Measurements from ENCODE around the gene BIRC7. TPM values are rescaled to one million over a fixed set of nuclear protein-coding genes. Genes with fewer than 3 reads are reported as not detected.

The BIRC7 gene
- total and polyA plus RNA-seq, 2 donors (not counting 3 experiments of a cell fraction or from before 2014, with no cell fraction given): not detected

DNA sequence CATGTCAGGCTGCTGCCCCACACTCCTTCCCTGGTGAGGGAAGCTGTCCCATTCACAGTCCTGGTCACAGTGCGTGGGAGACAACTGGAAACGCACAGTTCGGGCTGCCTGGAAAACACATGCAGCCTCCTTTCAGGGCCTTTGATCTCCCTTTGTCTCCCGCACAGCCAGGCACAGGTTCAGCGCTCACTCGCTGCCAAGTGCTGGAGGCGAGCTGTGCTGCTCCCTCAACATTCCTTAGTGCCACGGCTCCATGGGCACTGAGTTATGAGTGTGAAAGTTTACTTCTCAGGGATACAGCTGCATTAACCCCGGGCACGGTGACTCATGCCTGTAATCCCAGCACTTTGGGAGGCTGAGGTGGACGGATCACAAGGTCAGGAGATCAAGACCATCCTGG is 28.8 kb upstream of the BIRC7 start:
- POLR2A ChIA-PET: no interaction called here
- DNase-seq (ENCODE audit: low read depth, low spot score) (no peak), FAIRE-seq (no peak)
- Histone ChIP-seq H3K27ac (ENCODE audit: insufficient read depth, low read depth, low read length) (no peak overlapping the region), H3K4me1 (ENCODE audit: control insufficient read depth, extremely low read depth, insufficient read depth, low read length) (no peaks in the 10 kb centered on the region), H4K20me1 (replicated peaks; ENCODE audit: control insufficient read depth, extremely low read depth, insufficient read depth, low read length) (no peaks in the 10 kb centered on the region), H2AFZ (ENCODE audit: low read depth, low read length) (no peak overlapping the region), H3K4me2 (ENCODE audit: insufficient read depth, low read length) (no peak overlapping the region), H3K9me1 (replicated peaks; ENCODE audit: control insufficient read depth, extremely low read depth, insufficient read depth, low read length) (no peaks in the 10 kb centered on the region), H3K79me2 (ENCODE audit: control insufficient read depth, insufficient read depth, low read length) (peaks cover 85% of the 10 kb centered on the region), H3K27me3 (ENCODE audit: control insufficient read depth in 2 of 2, insufficient read depth in 2 of 2, low read length in 2 of 2) (no peaks in the 10 kb centered on the region), H3K4me3 (replicated peaks in 1 of 3; ENCODE audit: insufficient read depth in 1 of 3, low read depth in 1 of 3, low read length in 3 of 3) (no peak overlapping the region), H3K9ac (replicated peaks; ENCODE audit: extremely low read depth, insufficient read depth, low read length) (no peak overlapping the region), H3K9me3 (replicated peaks; ENCODE audit: control insufficient read depth, insufficient read depth, low read length) (no peaks in the 10 kb centered on the region), H3K36me3 (ENCODE audit: control insufficient read depth in 2 of 2, extremely low read depth in 1 of 2, insufficient read depth in 2 of 2, low read length in 2 of 2) (peaks cover 12 to 62% of the 10 kb centered on the region in 2 experiments)
- no TSS peak for BruUV-seq (replicated peaks)
- TF ChIP-seq, protein P1, sequence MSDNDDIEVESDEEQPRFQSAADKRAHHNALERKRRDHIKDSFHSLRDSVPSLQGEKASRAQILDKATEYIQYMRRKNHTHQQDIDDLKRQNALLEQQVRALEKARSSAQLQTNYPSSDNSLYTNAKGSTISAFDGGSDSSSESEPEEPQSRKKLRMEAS (IDR thresholded peaks at IDR 0.05; ENCODE audit: insufficient read depth, insufficient read length): no peak
- intact Hi-C loops (cut with micrococcal nuclease) (no loop called here), dilution Hi-C loops (cut with MboI; ENCODE audit: extremely low pct_ligation_motif_present, low sequenced_read_pairs) (no loop called here)
- CTCF ChIA-PET: interaction anchor here (1.7 to 3.0 kb wide), 2 partner anchors 8 to 17 kb away, joined by 9 to 19 read pairs; partner anchors contain the start of gene YTHDF1

DNA sequence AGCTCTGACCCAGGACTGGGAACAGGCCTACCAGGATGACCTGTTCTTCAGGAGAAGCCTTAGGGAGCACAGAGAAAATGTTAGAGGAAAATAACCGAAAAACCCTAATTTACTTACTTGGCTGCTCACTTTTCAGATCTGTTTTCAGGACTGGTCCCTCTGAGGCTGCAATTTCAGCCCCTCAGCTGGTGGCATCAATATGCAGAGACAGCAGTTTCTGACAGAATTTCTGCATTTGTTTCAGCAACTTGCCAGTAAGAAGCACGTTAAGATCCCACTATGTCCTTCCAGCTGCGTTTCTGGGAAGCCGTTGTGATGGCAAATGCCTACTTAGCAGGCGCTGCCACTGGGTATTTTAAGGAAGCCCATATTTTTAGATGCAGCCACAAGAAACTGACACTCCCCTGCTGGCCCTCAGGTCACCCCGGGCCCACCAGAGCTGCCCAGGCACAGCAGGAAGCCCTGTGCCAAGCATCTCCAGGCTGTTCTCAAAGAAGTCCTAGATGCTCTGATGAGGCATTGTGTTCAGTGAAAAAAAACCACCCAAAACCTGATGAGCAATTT is 27.3 kb upstream of the BIRC7 start:
- DNase-seq (ENCODE audit: low read depth, low spot score): no peak
- Histone ChIP-seq H3K27ac (ENCODE audit: insufficient read depth, low read depth, low read length) (no peak overlapping the region), H3K4me1 (ENCODE audit: control insufficient read depth, extremely low read depth, insufficient read depth, low read length) (peaks cover 3% of the 10 kb centered on the region), H2AFZ (ENCODE audit: low read depth, low read length) (no peak overlapping the region), H3K9ac (replicated peaks; ENCODE audit: extremely low read depth, insufficient read depth, low read length) (no peak overlapping the region), H3K36me3 (ENCODE audit: control insufficient read depth in 2 of 2, extremely low read depth in 1 of 2, insufficient read depth in 2 of 2, low read length in 2 of 2) (peaks cover 18 to 60% of the 10 kb centered on the region in 2 experiments), H3K4me3 (replicated peaks in 1 of 3; ENCODE audit: insufficient read depth in 1 of 3, low read depth in 1 of 3, low read length in 3 of 3) (no peak overlapping the region), H4K20me1 (replicated peaks; ENCODE audit: control insufficient read depth, extremely low read depth, insufficient read depth, low read length) (no peaks in the 10 kb centered on the region), H3K4me2 (ENCODE audit: insufficient read depth, low read length) (no peak overlapping the region), H3K9me1 (replicated peaks; ENCODE audit: control insufficient read depth, extremely low read depth, insufficient read depth, low read length) (no peaks in the 10 kb centered on the region), H3K79me2 (ENCODE audit: control insufficient read depth, insufficient read depth, low read length) (peaks cover 87% of the 10 kb centered on the region), H3K9me3 (replicated peaks; ENCODE audit: control insufficient read depth, insufficient read depth, low read length) (no peaks in the 10 kb centered on the region), H3K27me3 (ENCODE audit: control insufficient read depth in 2 of 2, insufficient read depth in 2 of 2, low read length in 2 of 2) (no peaks in the 10 kb centered on the region)
- TF ChIP-seq, protein P2, sequence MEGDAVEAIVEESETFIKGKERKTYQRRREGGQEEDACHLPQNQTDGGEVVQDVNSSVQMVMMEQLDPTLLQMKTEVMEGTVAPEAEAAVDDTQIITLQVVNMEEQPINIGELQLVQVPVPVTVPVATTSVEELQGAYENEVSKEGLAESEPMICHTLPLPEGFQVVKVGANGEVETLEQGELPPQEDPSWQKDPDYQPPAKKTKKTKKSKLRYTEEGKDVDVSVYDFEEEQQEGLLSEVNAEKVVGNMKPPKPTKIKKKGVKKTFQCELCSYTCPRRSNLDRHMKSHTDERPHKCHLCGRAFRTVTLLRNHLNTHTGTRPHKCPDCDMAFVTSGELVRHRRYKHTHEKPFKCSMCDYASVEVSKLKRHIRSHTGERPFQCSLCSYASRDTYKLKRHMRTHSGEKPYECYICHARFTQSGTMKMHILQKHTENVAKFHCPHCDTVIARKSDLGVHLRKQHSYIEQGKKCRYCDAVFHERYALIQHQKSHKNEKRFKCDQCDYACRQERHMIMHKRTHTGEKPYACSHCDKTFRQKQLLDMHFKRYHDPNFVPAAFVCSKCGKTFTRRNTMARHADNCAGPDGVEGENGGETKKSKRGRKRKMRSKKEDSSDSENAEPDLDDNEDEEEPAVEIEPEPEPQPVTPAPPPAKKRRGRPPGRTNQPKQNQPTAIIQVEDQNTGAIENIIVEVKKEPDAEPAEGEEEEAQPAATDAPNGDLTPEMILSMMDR (IDR thresholded peaks at IDR 0.05; ENCODE audit: extremely low read depth in 1 of 2, insufficient read depth in 1 of 2, low read depth in 1 of 2, low read length in 2 of 2): no peak
- TF ChIP-seq EZH2 (IDR thresholded peaks at IDR 0.05; ENCODE audit: borderline replicate concordance, low read depth, low read length, severe bottlenecking): no peak
- TF ChIP-seq FOS (IDR thresholded peaks at IDR 0.05; ENCODE audit: borderline replicate concordance, insufficient read depth, low read length): no peak
- TF ChIP-seq MYC (IDR thresholded peaks at IDR 0.05; ENCODE audit: low read depth, low read length): no peak
- no peak for TF ChIP-seq POLR2A (IDR thresholded peaks at IDR 0.05; ENCODE audit: low read depth, low read length)
- no peak for TF ChIP-seq JUN (IDR thresholded peaks at IDR 0.05; ENCODE audit: borderline replicate concordance, insufficient read depth, insufficient read length, low read depth)
- TF ChIP-seq, protein P1 (IDR thresholded peaks at IDR 0.05; ENCODE audit: insufficient read depth, insufficient read length): no peak
- no peak for TF ChIP-seq POLR2AphosphoS5 (IDR thresholded peaks at IDR 0.05; ENCODE audit: insufficient read depth, low read depth, low read length)
- TF ChIP-seq GATA2 (IDR thresholded peaks at IDR 0.05; ENCODE audit: insufficient read depth, insufficient read length, low read depth, low read length): no peak
- intact Hi-C loops (cut with micrococcal nuclease) (no loop called here), dilution Hi-C loops (cut with MboI; ENCODE audit: extremely low pct_ligation_motif_present, low sequenced_read_pairs) (no loop called here)
- FAIRE-seq: no peak
- BruUV-seq (replicated peaks): no TSS peak
- POLR2A ChIA-PET: no interaction called here
- CTCF ChIA-PET: no interaction called here

Data from endothelial cell of umbilical vein (primary cell).